Smooth muscle cell (in vitro differentiated cells): Measurements from ENCODE around the gene AMPH. TPM values are rescaled to one million over a fixed set of nuclear protein-coding genes. Genes with fewer than 3 reads are reported as not detected.
"Not testable (repeated sequence)": the region's sequence is repeated elsewhere in the genome, so short reads cannot be mapped to it uniquely, and the experiment has no call there.

Source experiments
- DNase-seq: peaks from one replicate; lab custom pipeline; 2025; ENCODE audit not compliant: unreplicated experiment; lab: John Stamatoyannopoulos, UW
- H2AFZ ChIP-seq: fragments of 200-600 bp; sonication (generic); 2 replicates; pipeline ENCODE4 v1.6.0; 2016; ENCODE audit warnings: antibody characterized with exemption, low read depth, mild to moderate bottlenecking
- H3F3A ChIP-seq: fragments of 200-600 bp; sonication (generic); 2 replicates; pipeline ENCODE4 v1.6.0; 2017; ENCODE audit warnings: antibody characterized with exemption, low read depth
- H3K27ac ChIP-seq: fragments of 200-600 bp; sonication (generic); 2 replicates; pipeline ENCODE4 v1.5.1; 2016; ENCODE audit warnings: low read depth, mild to moderate bottlenecking
- H3K27me3 ChIP-seq: fragments of 200-600 bp; sonication (generic); 2 replicates; pipeline ENCODE4 v1.6.1; 2016; ENCODE audit warnings: low read depth, mild to moderate bottlenecking
- H3K36me3 ChIP-seq: fragments of 200-600 bp; sonication (generic); 2 replicates; pipeline ENCODE4 v1.5.1; 2016; ENCODE audit warnings: low read depth
- H3K4me1 ChIP-seq: fragments of 200-600 bp; sonication (generic); 2 replicates; pipeline ENCODE4 v1.5.1; 2016; ENCODE audit warnings: low read depth
- H3K4me2 ChIP-seq: fragments of 200-600 bp; sonication (generic); 2 replicates; pipeline ENCODE4 v1.6.0; 2016; ENCODE audit warnings: mild to moderate bottlenecking
- H3K4me3 ChIP-seq: fragments of 200-600 bp; sonication (generic); 2 replicates; pipeline ENCODE4 v1.5.1; 2016; ENCODE audit warnings: mild to moderate bottlenecking
- H3K79me2 ChIP-seq: fragments of 200-600 bp; sonication (generic); 2 replicates; pipeline ENCODE4 v1.6.0; 2016; ENCODE audit warnings: low read depth, mild to moderate bottlenecking
- H3K9ac ChIP-seq: fragments of 200-600 bp; sonication (generic); 2 replicates; pipeline ENCODE4 v1.6.0; 2016; ENCODE audit warnings: low read depth
- H3K9me3 ChIP-seq: fragments of 200-600 bp; sonication (generic); replicated peaks from 2 replicates; pipeline ENCODE4 v1.5.1; 2016; ENCODE audit warnings: low read depth
- H4K20me1 ChIP-seq: fragments of 200-600 bp; sonication (generic); 2 replicates; pipeline ENCODE4 v1.6.0; 2016; ENCODE audit warnings: low read depth
- WGBS: methylation state at CpG from one replicate; pipeline ENCODE4 v1.1.7; 2016; ENCODE audit warnings: low lambda C conversion rate; 5-methylcytosine and 5-hydroxymethylcytosine counted together
- polyA plus RNA-seq: library from polyadenylated mRNA; unstranded; fragments of >200 nt; fragmentation: Nextera tagmentation; extraction: Ambion mirVana; gene quantifications from 2 replicates; pipeline ENCODE4 v1.2.1, GENCODE V29; 2016
- total RNA-seq: library from RNA; depleted of rRNA; stranded (reverse); fragments of >200 nt; gene quantifications from 2 replicates; pipeline ENCODE4 v1.2.3, GENCODE V29; 2014
- TF ChIP-seq, protein P1 (sequence below): fragments of 200-600 bp; sonication (generic); IDR thresholded peaks from 2 replicates; pipeline ENCODE4 v1.5.1; 2017; ENCODE audit warnings: borderline replicate concordance, mild to moderate bottlenecking, antibody characterized with exemption; ENCODE audit not compliant: insufficient read depth, poor library complexity, severe bottlenecking

Gene AMPH
- total and polyA plus RNA-seq, 2 experiments from 2014 or later: 1.6 to 2.4 TPM

- Histone ChIP-seq H3K27ac (no peak overlapping the region), H3K4me2 (no peak overlapping the region)
- WGBS: 11% methylated on average over 9 of the region's 9 CpGs
These were observed 232.3 kb downstream of the AMPH start for GRCh38 chr7:38398725-38399321.

DNA sequence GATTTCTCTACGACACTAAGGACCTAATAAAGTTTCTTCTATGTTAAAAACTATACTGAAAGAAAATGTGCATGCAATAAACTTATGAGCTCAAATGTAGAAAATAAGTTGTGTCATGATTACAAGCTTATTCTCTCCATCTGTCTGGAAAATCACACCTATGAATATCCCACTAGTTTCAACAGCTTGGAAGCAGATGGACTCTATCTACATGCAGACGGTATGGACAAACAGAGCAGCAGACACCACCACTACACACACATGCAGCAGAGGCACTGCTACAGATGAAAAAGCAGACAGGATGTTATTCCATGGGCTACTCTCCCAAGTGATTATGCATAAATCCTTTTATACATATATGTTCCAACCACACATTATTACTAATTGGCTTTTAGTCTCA, 234.3 kb downstream of the AMPH start:
- no peak for DNase-seq
- Histone ChIP-seq H3K27me3 (no peaks in the 10 kb centered on the region), H3K4me1 (no peaks in the 10 kb centered on the region), H4K20me1 (no peaks in the 10 kb centered on the region), H3K9me3 (no peaks in the 10 kb centered on the region), H2AFZ (no peak overlapping the region), H3F3A (no peaks in the 10 kb centered on the region), H3K9ac (no peak overlapping the region), H3K36me3 (no peaks in the 10 kb centered on the region), H3K4me3 (no peak overlapping the region), H3K79me2 (no peaks in the 10 kb centered on the region), H3K4me2 (no peak overlapping the region), H3K27ac (no peak overlapping the region)
- WGBS: 80% methylated on average over 2 of the region's 2 CpGs
- TF ChIP-seq, protein P1, sequence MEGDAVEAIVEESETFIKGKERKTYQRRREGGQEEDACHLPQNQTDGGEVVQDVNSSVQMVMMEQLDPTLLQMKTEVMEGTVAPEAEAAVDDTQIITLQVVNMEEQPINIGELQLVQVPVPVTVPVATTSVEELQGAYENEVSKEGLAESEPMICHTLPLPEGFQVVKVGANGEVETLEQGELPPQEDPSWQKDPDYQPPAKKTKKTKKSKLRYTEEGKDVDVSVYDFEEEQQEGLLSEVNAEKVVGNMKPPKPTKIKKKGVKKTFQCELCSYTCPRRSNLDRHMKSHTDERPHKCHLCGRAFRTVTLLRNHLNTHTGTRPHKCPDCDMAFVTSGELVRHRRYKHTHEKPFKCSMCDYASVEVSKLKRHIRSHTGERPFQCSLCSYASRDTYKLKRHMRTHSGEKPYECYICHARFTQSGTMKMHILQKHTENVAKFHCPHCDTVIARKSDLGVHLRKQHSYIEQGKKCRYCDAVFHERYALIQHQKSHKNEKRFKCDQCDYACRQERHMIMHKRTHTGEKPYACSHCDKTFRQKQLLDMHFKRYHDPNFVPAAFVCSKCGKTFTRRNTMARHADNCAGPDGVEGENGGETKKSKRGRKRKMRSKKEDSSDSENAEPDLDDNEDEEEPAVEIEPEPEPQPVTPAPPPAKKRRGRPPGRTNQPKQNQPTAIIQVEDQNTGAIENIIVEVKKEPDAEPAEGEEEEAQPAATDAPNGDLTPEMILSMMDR: no peak

More at GRCh38 chr7:38398725-38399321, 232.3 kb downstream of the AMPH start:
- Histone ChIP-seq H3K9me3 (no peaks in the 10 kb centered on the region), H3K36me3 (no peaks in the 10 kb centered on the region), H2AFZ (peak overlapping the region; percentile 1), H3K9ac (no peak overlapping the region), H4K20me1 (no peaks in the 10 kb centered on the region), H3K4me1 (no peaks in the 10 kb centered on the region), H3K27me3 (no peaks in the 10 kb centered on the region), H3F3A (no peaks in the 10 kb centered on the region), H3K4me3 (no peak overlapping the region), H3K79me2 (no peaks in the 10 kb centered on the region)
- TF ChIP-seq, protein P1: peak; percentile 94
- DNase-seq: no peak

DNA sequence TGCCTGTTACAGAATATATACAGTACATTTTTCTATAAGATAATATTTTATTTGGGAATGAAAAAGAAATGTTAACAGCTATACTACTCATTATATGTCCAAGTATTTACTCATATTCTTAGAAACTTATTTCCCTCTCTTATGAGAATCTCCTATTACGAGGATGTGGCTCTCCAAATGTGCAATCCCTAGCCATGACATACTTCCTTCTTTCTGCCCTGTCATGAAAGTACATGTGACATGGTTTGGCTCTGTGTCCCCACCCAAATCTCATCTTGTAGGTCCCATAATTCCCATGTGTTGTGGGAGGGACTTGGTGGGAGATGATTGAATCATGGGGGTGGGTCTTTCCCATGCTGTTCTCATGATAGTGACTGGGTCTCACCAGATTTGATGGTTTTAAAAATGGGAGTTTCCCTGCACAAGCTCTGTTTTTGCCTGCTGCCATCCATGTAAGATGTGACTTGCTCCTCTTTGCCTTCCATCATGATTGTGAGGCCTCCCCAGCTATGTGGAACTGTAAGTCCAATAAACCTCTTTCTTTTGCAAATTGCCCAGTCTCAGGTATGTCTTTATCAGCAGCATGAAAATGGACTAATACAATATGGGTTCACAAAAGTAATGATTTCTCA, 235.1 kb downstream of the AMPH start:
- not testable (repeated sequence) for H3K27me3 ChIP-seq, H3K79me2 ChIP-seq, H4K20me1 ChIP-seq, H3K36me3 ChIP-seq, H3K4me2 ChIP-seq, H2AFZ ChIP-seq, H3K9ac ChIP-seq, H3K27ac ChIP-seq, H3K9me3 ChIP-seq, H3F3A ChIP-seq, DNase-seq, H3K4me1 ChIP-seq, H3K4me3 ChIP-seq
- WGBS: 84% methylated on average over 1 of the region's 1 CpG

DNA sequence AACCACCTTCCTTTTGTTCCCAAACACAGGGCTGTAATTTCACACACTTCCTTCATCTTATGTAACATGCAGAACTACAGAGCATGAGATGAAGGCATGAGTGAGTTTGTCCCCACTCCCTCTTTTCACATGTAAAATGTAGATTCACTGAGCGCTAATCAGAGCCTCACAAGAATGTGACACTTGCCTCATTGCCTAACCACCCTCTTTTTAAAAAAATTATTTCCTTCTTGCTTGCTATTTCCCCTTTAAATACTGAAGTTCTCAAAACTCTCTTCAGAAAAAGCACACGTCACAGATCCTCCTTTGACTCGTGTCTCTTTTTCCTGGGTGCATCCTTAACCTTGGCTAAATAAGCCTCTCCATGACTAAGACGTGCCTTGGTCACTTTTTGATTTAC, 236.5 kb downstream of the AMPH start:
- H3K27me3 ChIP-seq: no peaks in the 10 kb centered on the region

More for the DNA sequence above, 236.5 kb downstream of the AMPH start:
- Histone ChIP-seq H4K20me1 (no peaks in the 10 kb centered on the region), H3F3A (no peaks in the 10 kb centered on the region), H3K4me1 (no peaks in the 10 kb centered on the region), H2AFZ (no peak overlapping the region), H3K9ac (no peak overlapping the region), H3K4me2 (no peak overlapping the region), H3K27ac (no peak overlapping the region), H3K79me2 (no peaks in the 10 kb centered on the region), H3K36me3 (no peaks in the 10 kb centered on the region), H3K4me3 (no peak overlapping the region), H3K9me3 (no peaks in the 10 kb centered on the region)
- 77% methylated on average over 4 of the region's 4 CpGs for WGBS
- DNase-seq: no peak
- TF ChIP-seq, protein P1: no peak
